ENCODE results near the gene PAX5. TPM values are rescaled to one million over a fixed set of nuclear protein-coding genes. Genes with fewer than 3 reads are reported as not detected.

The PAX5 gene
- total and polyA plus RNA-seq, 2 of the 13 experiments (the other 11 are each of a cell fraction or from before 2014, with no cell fraction given): not detected

- FAIRE-seq (no peak), ATAC-seq (peak; percentile 9; the same call in 2 of the 3 replicates), DNase-seq (ENCODE audit: low spot score) (no peak)
- H3K36me3 ChIP-seq (replicated peaks in 1 of 2; ENCODE audit: control insufficient read depth in 1 of 2, insufficient read depth in 2 of 2, low read length in 2 of 2): no peaks in the 10 kb centered on the region
- no peaks in the 10 kb centered on the region for H4K20me1 ChIP-seq (ENCODE audit: insufficient read depth, low read length)
- TF ChIP-seq RFX5 (IDR thresholded peaks at IDR 0.05; ENCODE audit: low read depth, low read length): no peak
- TF ChIP-seq MXI1 (IDR thresholded peaks at IDR 0.05; ENCODE audit: borderline replicate concordance, low read depth, low read length): no peak
- no peak for TF ChIP-seq POLR2AphosphoS5 (IDR thresholded peaks at IDR 0.05; ENCODE audit: low read depth, low read length)
- TF ChIP-seq SRY (CRISPR knock-in tag; IDR thresholded peaks at IDR 0.05): no peak
- no peak for TF ChIP-seq KIAA2018 (CRISPR knock-in tag; IDR thresholded peaks at IDR 0.05; ENCODE audit: borderline replicate concordance)
- no peak for TF ChIP-seq SMC3 (IDR thresholded peaks at IDR 0.05; ENCODE audit: low read length)
- TF ChIP-seq MATR3 (CRISPR knock-in tag; IDR thresholded peaks at IDR 0.05): no peak
- TF ChIP-seq ZNF552 (CRISPR knock-in tag; IDR thresholded peaks at IDR 0.05; ENCODE audit: borderline replicate concordance): no peak
- no peak for TF ChIP-seq FOXM1 (CRISPR knock-in tag; IDR thresholded peaks at IDR 0.05)
- no peak for TF ChIP-seq MZF1 (CRISPR knock-in tag; IDR thresholded peaks at IDR 0.05; ENCODE audit: borderline replicate concordance)
- no peak for TF ChIP-seq CENPX (CRISPR knock-in tag; IDR thresholded peaks at IDR 0.05)
- no peak for TF ChIP-seq ZNF775 (CRISPR knock-in tag; IDR thresholded peaks at IDR 0.05; ENCODE audit: borderline replicate concordance)
- CTCF ChIA-PET (ENCODE audit: low intra/inter-chr PET ratio, low total read pairs): interaction anchor here (1.3 to 2.0 kb wide), 2 partner anchors 11 to 12 kb away, joined by 4 to 6 read pairs; no protein-coding TSS in a partner anchor
- H2AFZ ChIP-seq (ENCODE audit: low read length): no peak overlapping the region
- no peak overlapping the region for H3K27ac ChIP-seq (ENCODE audit: extremely low read length, insufficient read depth, low read length)
- H3K4me3 ChIP-seq (replicated peaks in 1 of 3; ENCODE audit: insufficient read depth in 1 of 3, low read depth in 2 of 3, low read length in 3 of 3): no peak overlapping the region
- no peaks in the 10 kb centered on the region for H3K79me2 ChIP-seq (ENCODE audit: insufficient read depth, low read length)
- POLR2A ChIA-PET: no interaction called here
- in situ Hi-C loops (cut with HindIII; ENCODE audit: extremely low pct_ligation_motif_present, low pct_unique_long_range_greater_than_20kb) (no loop called here), intact Hi-C loops (cut with micrococcal nuclease; ENCODE audit: unreplicated experiment) (no loop called here)
- H3K4me1 ChIP-seq (ENCODE audit: insufficient read depth, low read length): peaks cover 35% of the 10 kb centered on the region
- H3K9me3 ChIP-seq (ENCODE audit: low read length): no peaks in the 10 kb centered on the region
- H3K9ac ChIP-seq (ENCODE audit: insufficient read depth, low read depth, low read length): no peak overlapping the region
- H3K27me3 ChIP-seq (ENCODE audit: control insufficient read depth in 1 of 2, insufficient read depth in 2 of 2, low read length in 2 of 2): peaks cover 2 to 69% of the 10 kb centered on the region in 2 experiments; a peak in 3 of 5 replicates
- WGBS (ENCODE audit: low lambda C conversion rate): 38% methylated on average over 7 of the region's 7 CpGs
- no peak overlapping the region for H3K4me2 ChIP-seq (ENCODE audit: low read depth, low read length)
- no TSS peak for BruUV-seq (replicated peaks)
Observed at GRCh38 chr9:36861528-36862205, 172.4 kb downstream of the PAX5 start.

Data from HepG2 (cell line).